Right ventricle myocardium inferior (tissue), 1 donor: ENCODE data around the gene KLHL29. TPM values are rescaled to one million over a fixed set of nuclear protein-coding genes. Genes with fewer than 3 reads are reported as not detected.

ENCODE experiments used
- ATAC-seq: fragments of 200-7000 bp; cut with Tn5 transposase; one replicate; pipeline ENCODE4 v1.9.1; 2020; ENCODE audit warnings: mild to moderate bottlenecking, moderate library complexity
- DNase-seq: peaks from one replicate; pipeline ENCODE4 v3.0.0; 2021; ENCODE audit errors: missing footprints
- intact Hi-C: fragments of 100-400 bp; cut with DNase I; formaldehyde crosslinking; loops from one replicate; pipeline ENCODE4 v1.11.0; 2022
- total RNA-seq: library from RNA; stranded (reverse); fragmentation: NEBNext Ultra II Directional; extraction: Animal tissue kit (Norgen Biotek cat#: 25700); gene quantifications from one replicate; pipeline ENCODE4 v1.2.1, GENCODE V29; 2021
- donor health status: DM: no; HTN: yes; CAD: no; lungs with severe emphysema.

Gene KLHL29
- total RNA-seq, 1 donor from 2014 or later = 0.54 TPM

GRCh38 chr2:23363268-23363667, 21.7 kb upstream of the KLHL29 start:
- intact Hi-C loops = no loop called here
- no peak for DNase-seq
- ATAC-seq = no peak

- intact Hi-C loops = no loop called here
- no peak for ATAC-seq
- DNase-seq = no peak
Observed at GRCh38 chr2:23363831-23364230, 21.1 kb upstream of the KLHL29 start.

GRCh38 chr2:23366720-23367119, 18.3 kb upstream of the KLHL29 start:
- intact Hi-C loops = no loop called here
- ATAC-seq = no peak
- no peak for DNase-seq

- no peak for ATAC-seq
- intact Hi-C loops = no loop called here
- DNase-seq = no peak
Observed at GRCh38 chr2:23367760-23368159, 17.2 kb upstream of the KLHL29 start.

- no peak for DNase-seq
- intact Hi-C loops = no loop called here
- ATAC-seq = no peak
Observed at GRCh38 chr2:23373666-23374065, 11.3 kb upstream of the KLHL29 start.

- DNase-seq (no peak), ATAC-seq (no peak)
- intact Hi-C loops = no loop called here
Observed at GRCh38 chr2:23375448-23375847, 9.5 kb upstream of the KLHL29 start.

- DNase-seq (no peak), ATAC-seq (no peak)
- intact Hi-C loops = no loop called here
Observed at GRCh38 chr2:23376075-23376474, 8.9 kb upstream of the KLHL29 start.

- DNase-seq = no peak
- intact Hi-C loops = no loop called here
- no peak for ATAC-seq
Observed at GRCh38 chr2:23376972-23377371, 8.0 kb upstream of the KLHL29 start.

GRCh38 chr2:23377771-23378170, 7.2 kb upstream of the KLHL29 start:
- DNase-seq (no peak), ATAC-seq (no peak)
- intact Hi-C loops = no loop called here

GRCh38 chr2:23378496-23378895, 6.5 kb upstream of the KLHL29 start:
- intact Hi-C loops = no loop called here
- ATAC-seq = no peak
- no peak for DNase-seq

GRCh38 chr2:23379220-23379695, 5.7 kb upstream of the KLHL29 start:
- intact Hi-C loops = no loop called here
- no peak for ATAC-seq
- no peak for DNase-seq

- no peak for DNase-seq
- intact Hi-C loops = loop anchor here (10.0 kb wide), 1 partner anchor 374 kb away; no protein-coding TSS in a partner anchor
- no peak for ATAC-seq
Observed at GRCh38 chr2:23380562-23381065, 4.4 kb upstream of the KLHL29 start.

GRCh38 chr2:23381084-23381483, 3.9 kb upstream of the KLHL29 start:
- ATAC-seq (no peak), DNase-seq (no peak)
- intact Hi-C loops = loop anchor here (10.0 kb wide), 1 partner anchor 374 kb away; no protein-coding TSS in a partner anchor

- DNase-seq (no peak), ATAC-seq (no peak)
- intact Hi-C loops = loop anchor here (10.0 kb wide), 1 partner anchor 373 kb away; no protein-coding TSS in a partner anchor
Observed at GRCh38 chr2:23381485-23381884, 3.5 kb upstream of the KLHL29 start.

- ATAC-seq (no peak), DNase-seq (no peak)
- intact Hi-C loops = loop anchor here (10.0 kb wide), 1 partner anchor 372 kb away; no protein-coding TSS in a partner anchor
Observed at GRCh38 chr2:23383100-23383499, 1.9 kb upstream of the KLHL29 start.

- ATAC-seq = peak; percentile 33
- intact Hi-C loops = loop anchor here (10.0 kb wide), 1 partner anchor 369 kb away; no protein-coding TSS in a partner anchor
- DNase-seq = peak; percentile 77
Observed at GRCh38 chr2:23385351-23385747, 370 bp downstream of the KLHL29 start.

- no peak for DNase-seq
- intact Hi-C loops = loop anchor here (10.0 kb wide), 1 partner anchor 369 kb away; no protein-coding TSS in a partner anchor
Observed at GRCh38 chr2:23385748-23386338, 864 bp downstream of the KLHL29 start.

GRCh38 chr2:23386339-23387220, 1.6 kb downstream of the KLHL29 start:
- ATAC-seq = peak; percentile 4
- intact Hi-C loops = loop anchor here (10.0 kb wide), 1 partner anchor 368 kb away; no protein-coding TSS in a partner anchor
- DNase-seq = no peak

More at GRCh38 chr2:23385748-23386338, 864 bp downstream of the KLHL29 start:
- ATAC-seq = peak; percentile 24

GRCh38 chr2:23387221-23387550, 2.2 kb downstream of the KLHL29 start:
- ATAC-seq = no peak
- intact Hi-C loops = loop anchor here (10.0 kb wide), 1 partner anchor 368 kb away; no protein-coding TSS in a partner anchor
- no peak for DNase-seq
